CD8-positive, alpha-beta memory T cell (primary cell): ENCODE results near the gene TMEM140. TPM values are rescaled to one million over a fixed set of nuclear protein-coding genes. Genes with fewer than 3 reads are reported as not detected.
"Not testable (repeated sequence)": the region's sequence is repeated elsewhere in the genome, so short reads cannot be mapped to it uniquely, and the experiment has no call there.

ENCODE experiments used
- CTCF ChIA-PET: fragments of 350-600 bp; sonication (Branson Sonifier 250); formaldehyde crosslinking; loops from one replicate; lab custom pipeline; 2021; ENCODE audit warnings: antibody characterized with exemption; lab: Charles Lee
- POLR2A ChIA-PET: fragments of 350-600 bp; sonication (Branson Sonifier 250); formaldehyde crosslinking; loops from one replicate; lab custom pipeline; 2021; ENCODE audit warnings: antibody characterized with exemption; lab: Charles Lee
- DNase-seq, 5 donors: peaks; one replicate each; pipeline versions ENCODE4 v3.0.0 to v3.0.0-alpha.2; 2020 to 2022; ENCODE audit warnings: mixed read lengths in 1 of 5
- H3K27ac ChIP-seq: one replicate; pipeline ENCODE4 v1.7.0; 2013; ENCODE audit warnings: low read depth, mild to moderate bottlenecking, low read length, moderate library complexity
- H3K27me3 ChIP-seq: 2 replicates; pipeline ENCODE4 v1.7.0; 2013; ENCODE audit warnings: low read length, mild to moderate bottlenecking; ENCODE audit not compliant: insufficient read depth, poor library complexity, severe bottlenecking
- H3K36me3 ChIP-seq: 2 replicates; pipeline ENCODE4 v1.7.0; 2013; ENCODE audit warnings: mild to moderate bottlenecking, low read length, moderate library complexity; ENCODE audit not compliant: insufficient read depth
- H3K4me1 ChIP-seq: 2 replicates; pipeline ENCODE4 v1.7.0; 2013; ENCODE audit warnings: mild to moderate bottlenecking, low read length, moderate library complexity; ENCODE audit not compliant: insufficient read depth
- H3K4me3 ChIP-seq: 2 replicates; pipeline ENCODE4 v1.7.0; 2013; ENCODE audit warnings: mild to moderate bottlenecking, low read length
- H3K9me3 ChIP-seq: 2 replicates; pipeline ENCODE4 v1.7.0; 2013; ENCODE audit warnings: mild to moderate bottlenecking, low read length
- H3K27ac Mint-ChIP-seq, 8 donors: one replicate each; pipeline ENCODE4 v1.8.0; 2020 to 2021; ENCODE audit warnings: mixed read lengths in 8 of 8, mild to moderate bottlenecking in 6 of 8, inconsistent platforms in 3 of 8, moderate library complexity in 3 of 8
- H3K27me3 Mint-ChIP-seq, 2 donors: one replicate each; pipeline ENCODE4 v1.8.0; 2020 to 2021; ENCODE audit warnings: mixed read lengths in 2 of 2, mild to moderate bottlenecking in 1 of 2, moderate library complexity in 1 of 2
- H3K36me3 Mint-ChIP-seq, 3 donors: one replicate each; pipeline ENCODE4 v1.8.0; 2020 to 2021; ENCODE audit warnings: mixed read lengths in 3 of 3, inconsistent platforms in 1 of 3, mild to moderate bottlenecking in 1 of 3
- H3K4me1 Mint-ChIP-seq, 3 donors: one replicate each; pipeline ENCODE4 v1.8.0; 2020 to 2021; ENCODE audit warnings: mixed read lengths in 3 of 3, inconsistent platforms in 1 of 3, mild to moderate bottlenecking in 1 of 3
- H3K4me3 Mint-ChIP-seq, 7 donors: one replicate each; pipeline ENCODE4 v1.8.0; 2020 to 2021; ENCODE audit warnings: mixed read lengths in 7 of 7, mild to moderate bottlenecking in 6 of 7, moderate library complexity in 4 of 7, inconsistent platforms in 2 of 7
- H3K9me3 Mint-ChIP-seq, 5 donors: one replicate each; pipeline ENCODE4 v1.8.0; 2020 to 2022; ENCODE audit warnings: mixed read lengths in 5 of 5, mild to moderate bottlenecking in 3 of 5, moderate library complexity in 2 of 5, inconsistent platforms in 1 of 5
- polyA plus RNA-seq: library from polyadenylated mRNA; unstranded; fragments of 300-500 nt; fragmentation: Illumina TruSeq; gene quantifications from one replicate; pipeline ENCODE4 v1.2.3, GENCODE V29; 2021
- total RNA-seq, 2 experiments: library from RNA; stranded (reverse); gene quantifications; one replicate each; pipeline ENCODE4 v1.2.3, GENCODE V29; 2021

TMEM140 gene
- total and polyA plus RNA-seq, 3 experiments from 2014 or later = 6.6 to 34.4 (median 7.0) TPM

- Histone ChIP-seq H3K4me3 (peak overlapping the region; percentile 64), H3K27ac (peak overlapping the region; percentile 92), H3K27me3 (no peaks in the 10 kb centered on the region), H3K36me3 (peaks cover 28% of the 10 kb centered on the region), H3K4me1 (peaks cover 17% of the 10 kb centered on the region), H3K9me3 (no peaks in the 10 kb centered on the region)
- ChIA-PET CTCF (interaction anchor here (0.6 to 4.4 kb wide), 19 partner anchors 8 to 523 kb away, joined by 3 to 82 read pairs (median 4); partner anchors contain the start of genes AGBL3, BPGM, TMEM140 and WDR91), POLR2A (interaction anchor here (0.5 to 4.0 kb wide), 8 partner anchors 9 to 523 kb away, joined by 3 to 39 read pairs (median 6); partner anchors contain the start of genes AGBL3, BPGM, TMEM140 and WDR91)
- Mint-ChIP-seq H3K27me3 (no peaks in the 10 kb centered on the region), H3K27ac (peak overlapping the region; percentile 93 to 99 (median 96)), H3K4me3 (peak overlapping the region; percentile 85 to 97 (median 89)), H3K4me1 (peaks cover 41 to 66% (median 55%) of the 10 kb centered on the region in 3 donors), H3K9me3 (no peaks in the 10 kb centered on the region), H3K36me3 (peaks cover 0 to 51% (median 5%) of the 10 kb centered on the region in 3 donors)
- peak; percentile 46 to 73 (median 48) for DNase-seq
These were observed 21.5 kb downstream of the TMEM140 start for GRCh38 chr7:135169141-135169963.

GRCh38 chr7:135169964-135170273, 22.0 kb downstream of the TMEM140 start:
- ChIA-PET CTCF (interaction anchor here (0.8 to 4.4 kb wide), 21 partner anchors 9 to 523 kb away, joined by 3 to 82 read pairs (median 4); partner anchors contain the start of genes AGBL3, BPGM, TMEM140 and WDR91), POLR2A (interaction anchor here (0.6 to 4.0 kb wide), 9 partner anchors 9 to 1903 kb away, joined by 3 to 39 read pairs (median 4); partner anchors contain the start of genes AGBL3, BPGM, TMEM140 and WDR91)
- Histone ChIP-seq H3K27ac (peak overlapping the region; percentile 92), H3K9me3 (no peaks in the 10 kb centered on the region), H3K4me1 (peaks cover 17% of the 10 kb centered on the region), H3K4me3 (peak overlapping the region; percentile 64), H3K27me3 (no peaks in the 10 kb centered on the region), H3K36me3 (peaks cover 28% of the 10 kb centered on the region)
- DNase-seq = no peak
- H3K4me1 Mint-ChIP-seq = peaks cover 41 to 62% (median 54%) of the 10 kb centered on the region in 3 donors
- H3K9me3 Mint-ChIP-seq = no peaks in the 10 kb centered on the region
- no peaks in the 10 kb centered on the region for H3K27me3 Mint-ChIP-seq
- peak overlapping the region; percentile 85 to 97 (median 89) for H3K4me3 Mint-ChIP-seq
- peaks cover 0 to 45% (median 5%) of the 10 kb centered on the region in 3 donors for H3K36me3 Mint-ChIP-seq
- peak overlapping the region; percentile 93 to 99 (median 96) for H3K27ac Mint-ChIP-seq

DNA sequence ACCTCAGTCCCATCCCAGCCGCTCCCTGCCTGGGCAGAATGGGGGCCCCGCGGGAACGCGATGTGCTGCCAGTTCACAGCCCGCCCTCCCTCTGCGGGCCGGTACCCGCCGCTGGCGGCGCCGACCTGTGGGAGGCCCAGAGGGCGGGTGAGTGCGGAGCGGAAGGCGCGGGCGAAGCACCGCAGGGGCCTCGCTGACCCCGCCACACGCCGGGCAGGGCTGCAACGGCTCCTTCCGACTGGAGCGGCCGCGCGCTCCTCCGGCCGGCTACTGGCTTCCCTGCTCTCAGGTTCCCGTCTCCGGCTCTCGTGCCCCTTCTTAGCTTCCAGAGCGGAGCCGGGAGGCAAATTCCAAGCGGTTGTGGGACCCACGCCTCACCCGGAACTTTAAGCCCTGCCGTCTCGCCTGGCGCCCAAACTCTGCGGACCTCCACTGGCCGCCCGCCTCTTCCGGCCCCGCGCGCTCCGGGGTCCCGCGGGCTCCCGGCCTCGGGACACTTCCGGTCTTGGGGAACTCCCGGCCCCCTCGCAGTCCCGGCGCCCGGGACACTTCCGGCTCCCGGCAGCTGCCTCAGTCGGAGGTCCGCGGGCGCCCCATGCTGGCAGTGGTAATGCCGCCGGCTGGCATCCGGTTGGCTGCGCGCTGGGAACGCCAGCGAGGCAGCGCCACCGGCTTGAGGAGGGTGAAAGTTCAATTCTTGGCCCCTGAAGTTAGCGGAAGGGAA, 22.6 kb downstream of the TMEM140 start, which contains the start of gene CYREN:
Gene CYREN, minus strand, starts transcription at position 434 of the 724 bp plus-strand sequence. CDS start 1,785 bp downstream, outside the sequence.
- Mint-ChIP-seq H3K27me3 (no peaks in the 10 kb centered on the region), H3K9me3 (no peaks in the 10 kb centered on the region), H3K27ac (peak within 1 kb of the TSS; percentile 93 to 99 (median 96)), H3K4me1 (peaks cover 39 to 57% (median 54%) of the 10 kb centered on the region in 3 donors), H3K4me3 (peak within 1 kb of the TSS; percentile 86 to 97 (median 89)), H3K36me3 (peaks cover 0 to 40% (median 2%) of the 10 kb centered on the region in 3 donors)
- Histone ChIP-seq H3K9me3 (no peaks in the 10 kb centered on the region), H3K36me3 (peaks cover 25% of the 10 kb centered on the region), H3K27ac (peak within 1 kb of the TSS; percentile 92), H3K4me1 (peaks cover 17% of the 10 kb centered on the region), H3K4me3 (peak within 1 kb of the TSS; percentile 64), H3K27me3 (no peaks in the 10 kb centered on the region)
- POLR2A ChIA-PET = interaction anchor here (0.6 to 4.0 kb wide), 9 partner anchors 11 to 1904 kb away, joined by 3 to 39 read pairs (median 4); partner anchors contain the start of genes AGBL3, TMEM140 and WDR91
- DNase-seq = peak; percentile 81 to 92 (median 85)
- CTCF ChIA-PET = interaction anchor here (0.6 to 4.4 kb wide), 30 partner anchors 9 to 536 kb away, joined by 3 to 82 read pairs (median 4); partner anchors contain the start of genes AGBL3, BPGM, TMEM140 and WDR91

- H3K27ac Mint-ChIP-seq = peak overlapping the region; percentile 87 to 99 (median 94)
- H3K4me1 Mint-ChIP-seq = peaks cover 36 to 51% (median 49%) of the 10 kb centered on the region in 3 donors
- not testable (repeated sequence) for H3K9me3 ChIP-seq, H3K27me3 ChIP-seq, DNase-seq, H3K9me3 Mint-ChIP-seq, H3K27me3 Mint-ChIP-seq
- peak overlapping the region; percentile 84 to 97 (median 88) for H3K4me3 Mint-ChIP-seq
- peak overlapping the region; percentile 92 for H3K27ac ChIP-seq
- ChIA-PET POLR2A (interaction anchor here (0.6 to 4.0 kb wide), 7 partner anchors 10 to 185 kb away, joined by 3 to 39 read pairs (median 4); partner anchors contain the start of genes AGBL3, TMEM140 and WDR91), CTCF (interaction anchor here (0.6 to 4.4 kb wide), 26 partner anchors 9 to 538 kb away, joined by 3 to 82 read pairs (median 4); partner anchors contain the start of genes AGBL3, BPGM, TMEM140 and WDR91)
- H3K4me1 ChIP-seq = peaks cover 17% of the 10 kb centered on the region
- peaks cover 19% of the 10 kb centered on the region for H3K36me3 ChIP-seq
- H3K4me3 ChIP-seq = peak overlapping the region; percentile 64
- H3K36me3 Mint-ChIP-seq = peaks cover 0 to 34% (median 5%) of the 10 kb centered on the region in 3 donors
These were observed 23.2 kb downstream of the TMEM140 start for GRCh38 chr7:135170998-135171481.

GRCh38 chr7:135171581-135172291, 23.9 kb downstream of the TMEM140 start:
- ChIA-PET CTCF (interaction anchor here (0.6 to 4.4 kb wide), 17 partner anchors 8 to 539 kb away, joined by 3 to 82 read pairs (median 8); partner anchors contain the start of genes AGBL3, BPGM, TMEM140 and WDR91), POLR2A (interaction anchor here (2.1 to 4.0 kb wide), 2 partner anchors 24 to 40 kb away, joined by 14 to 39 read pairs; partner anchors contain the start of genes TMEM140 and WDR91)
- Mint-ChIP-seq H3K36me3 (peaks cover 0 to 27% (median 6%) of the 10 kb centered on the region in 3 donors), H3K4me3 (peak overlapping the region; percentile 51 to 89 (median 86)), H3K4me1 (peaks cover 34 to 45% (median 44%) of the 10 kb centered on the region in 3 donors), H3K27ac (peak overlapping the region in 7 of 8 donors; percentile 73 to 99 (median 92))
- H3K27me3 ChIP-seq, H3K27me3 Mint-ChIP-seq, H3K4me3 ChIP-seq, DNase-seq, H3K9me3 Mint-ChIP-seq, H3K27ac ChIP-seq, H3K9me3 ChIP-seq: not testable (repeated sequence)
- Histone ChIP-seq H3K4me1 (peaks cover 17% of the 10 kb centered on the region), H3K36me3 (peaks cover 12% of the 10 kb centered on the region)

- not testable (repeated sequence) for DNase-seq
These were observed 26.0 kb downstream of the TMEM140 start for GRCh38 chr7:135173916-135174315.

More at GRCh38 chr7:135173916-135174315, 26.0 kb downstream of the TMEM140 start:
- POLR2A ChIA-PET = interaction anchor here (0.6 kb wide), 1 partner anchor 352 kb away, joined by 4 read pairs; no protein-coding TSS in a partner anchor
- H3K4me3 ChIP-seq, CTCF ChIA-PET, H3K27ac ChIP-seq, H3K36me3 Mint-ChIP-seq, H3K36me3 ChIP-seq, H3K27me3 ChIP-seq, H3K9me3 ChIP-seq, H3K9me3 Mint-ChIP-seq, H3K4me3 Mint-ChIP-seq, H3K27me3 Mint-ChIP-seq: not testable (repeated sequence)
- H3K4me1 ChIP-seq = peaks cover 10% of the 10 kb centered on the region
- H3K4me1 Mint-ChIP-seq = peaks cover 15 to 23% (median 22%) of the 10 kb centered on the region in 3 donors
- peak overlapping the region in 2 of 8 donors; percentile 42 to 58 for H3K27ac Mint-ChIP-seq
